GM23338 (cell line): Measurements from ENCODE around the gene LPP. TPM values are rescaled to one million over a fixed set of nuclear protein-coding genes. Genes with fewer than 3 reads are reported as not detected.

Experiments
- ATAC-seq: fragments of 200-7000 bp; cut with Tn5 transposase; 3 replicates; pipeline ENCODE4 v1.9.1; 2020
- DNase-seq: peaks from one replicate; pipeline ENCODE4 v3.0.0-alpha.2; 2015; ENCODE audit warnings: low spot score
- H2AFZ ChIP-seq: fragments of 200-600 bp; sonication (generic); 2 replicates; pipeline ENCODE4 v1.8.0; 2016; ENCODE audit warnings: antibody characterized with exemption, mild to moderate bottlenecking, moderate library complexity
- H3F3A ChIP-seq: fragments of 200-600 bp; sonication (generic); replicated peaks from 2 replicates; pipeline ENCODE4 v1.8.0; 2017; ENCODE audit warnings: antibody characterized with exemption, mixed run types, low read depth
- H3K27ac ChIP-seq: fragments of 200-600 bp; sonication (generic); 2 replicates; pipeline ENCODE4 v1.6.1; 2016; ENCODE audit warnings: low read depth
- H3K27me3 ChIP-seq: fragments of 200-600 bp; sonication (generic); 2 replicates; pipeline ENCODE4 v1.8.0; 2016; ENCODE audit warnings: mild to moderate bottlenecking, mixed run types, moderate library complexity; ENCODE audit not compliant: insufficient read depth
- H3K36me3 ChIP-seq: fragments of 200-600 bp; sonication (generic); 2 replicates; pipeline ENCODE4 v1.8.0; 2016; ENCODE audit warnings: mild to moderate bottlenecking; ENCODE audit not compliant: insufficient read depth
- H3K4me1 ChIP-seq: fragments of 200-600 bp; sonication (generic); 2 replicates; pipeline ENCODE4 v1.8.0; 2016; ENCODE audit warnings: mild to moderate bottlenecking, moderate library complexity; ENCODE audit not compliant: insufficient read depth
- H3K4me2 ChIP-seq: fragments of 200-600 bp; sonication (generic); 2 replicates; pipeline ENCODE4 v1.7.1; 2017; ENCODE audit warnings: mixed run types
- H3K4me3 ChIP-seq: fragments of 200-600 bp; sonication (generic); 2 replicates; pipeline ENCODE4 v1.6.1; 2016; ENCODE audit warnings: mixed run types
- H3K79me2 ChIP-seq: fragments of 200-600 bp; sonication (generic); replicated peaks from 2 replicates; pipeline ENCODE4 v1.8.0; 2017; ENCODE audit warnings: mild to moderate bottlenecking; ENCODE audit not compliant: insufficient read depth
- H3K9me2 ChIP-seq: fragments of 200-600 bp; sonication (generic); 2 replicates; pipeline ENCODE4 v1.8.0; 2017; ENCODE audit not compliant: insufficient read depth
- H4K20me1 ChIP-seq: fragments of 200-600 bp; sonication (generic); replicated peaks from 2 replicates; pipeline ENCODE4 v1.8.0; 2017; ENCODE audit warnings: mild to moderate bottlenecking; ENCODE audit not compliant: insufficient read depth
- H3K27ac Mint-ChIP-seq: 2 replicates; pipeline ENCODE4 v1.8.0; 2020; ENCODE audit warnings: inconsistent platforms, mild to moderate bottlenecking, moderate library complexity, mixed read lengths
- H3K27me3 Mint-ChIP-seq: 3 replicates; pipeline ENCODE4 v1.8.0; 2022; ENCODE audit warnings: low read depth, mild to moderate bottlenecking, moderate library complexity, mixed read lengths, inconsistent platforms; ENCODE audit not compliant: insufficient read depth, poor library complexity
- H3K36me3 Mint-ChIP-seq: 3 replicates; pipeline ENCODE4 v1.8.0; 2021; ENCODE audit warnings: low read depth, mild to moderate bottlenecking, inconsistent platforms, moderate library complexity, mixed read lengths
- H3K4me1 Mint-ChIP-seq: 3 replicates; pipeline ENCODE4 v1.8.0; 2020; ENCODE audit warnings: mild to moderate bottlenecking, inconsistent platforms, mixed read lengths
- H3K4me3 Mint-ChIP-seq: 3 replicates; pipeline ENCODE4 v1.8.0; 2021; ENCODE audit warnings: moderate library complexity, mild to moderate bottlenecking, inconsistent platforms, mixed read lengths
- H3K9me3 Mint-ChIP-seq: 3 replicates; pipeline ENCODE4 v1.8.0; 2020; ENCODE audit warnings: moderate library complexity, mild to moderate bottlenecking, inconsistent platforms, mixed read lengths
- CREB1 ChIP-seq: fragments of 250-450 bp; sonication (Bioruptor Pico); IDR thresholded peaks from 2 replicates; pipeline ENCODE4 v1.5.0; 2020; ENCODE audit warnings: low read depth, mild to moderate bottlenecking, moderate library complexity
- ETS1 ChIP-seq: IDR thresholded peaks from 2 replicates; pipeline ENCODE4 v1.6.1; 2016; ENCODE audit warnings: antibody characterized with exemption
- EZH2 ChIP-seq: fragments of 200-600 bp; sonication (generic); IDR thresholded peaks from one replicate; pipeline ENCODE4 v1.8.0; 2017; ENCODE audit warnings: antibody characterized with exemption, mild to moderate bottlenecking, low read depth; ENCODE audit not compliant: unreplicated experiment
- POLR2AphosphoS5 ChIP-seq: IDR thresholded peaks from 2 replicates; pipeline ENCODE4 v1.6.1; 2016; ENCODE audit warnings: antibody characterized with exemption, low read depth
- REST ChIP-seq: IDR thresholded peaks from one replicate; pipeline ENCODE4 v1.6.1; 2018; ENCODE audit warnings: antibody characterized with exemption; ENCODE audit not compliant: unreplicated experiment
- STAT1 ChIP-seq: IDR thresholded peaks from one replicate; pipeline ENCODE4 v1.6.1; 2016; ENCODE audit warnings: antibody characterized with exemption; ENCODE audit not compliant: unreplicated experiment
- ZNF331 ChIP-seq: fragments of 250-450 bp; sonication (Bioruptor Pico); IDR thresholded peaks from 2 replicates; pipeline ENCODE4 v1.5.0; 2020; ENCODE audit warnings: low read depth, mild to moderate bottlenecking, moderate library complexity
- polyA plus RNA-seq: library from polyadenylated mRNA; unstranded; fragments of >200 nt; fragmentation: Nextera tagmentation; extraction: Ambion mirVana; gene quantifications from 2 replicates; pipeline ENCODE4 v1.2.1, GENCODE V29; 2016
- total RNA-seq: library from RNA; depleted of rRNA; stranded (reverse); fragments of >200 nt; shearing (Covaris generic); gene quantifications from 2 replicates; pipeline ENCODE4 v1.2.3, GENCODE V29; 2014
- TF ChIP-seq, protein P1 (sequence below): fragments of 250-450 bp; sonication (Bioruptor Pico); IDR thresholded peaks from 2 replicates; pipeline ENCODE4 v1.5.0; 2020; ENCODE audit warnings: mild to moderate bottlenecking, moderate library complexity

LPP gene
- total and polyA plus RNA-seq, 2 experiments from 2014 or later: 23.0 to 35.2 TPM

DNA sequence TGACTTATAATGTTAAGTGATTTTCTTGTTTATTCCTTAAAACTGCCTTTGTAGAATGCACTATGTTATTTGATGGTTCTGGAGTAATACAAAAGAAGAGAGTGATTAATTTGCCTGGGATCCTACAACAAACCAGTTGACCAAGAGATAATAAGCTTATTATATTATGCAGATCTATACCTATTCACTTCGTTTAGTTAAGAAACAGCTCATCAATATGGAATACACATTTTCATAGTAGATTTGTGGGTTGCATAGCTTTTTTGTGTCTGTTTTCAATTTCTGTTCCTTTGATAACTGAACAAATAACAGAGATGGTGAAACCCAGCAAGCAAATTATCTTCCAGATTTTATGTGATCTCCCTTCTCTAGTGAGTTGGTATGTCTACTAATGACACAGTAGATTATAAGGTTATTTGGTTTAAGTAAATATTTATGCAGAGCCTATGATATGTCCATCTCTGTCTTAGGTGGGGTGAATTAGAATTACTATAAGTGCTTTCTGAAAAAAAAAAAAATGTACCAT lies 574.5 kb downstream of the LPP start:
- DNase-seq (no peak), ATAC-seq (no peak)
- Histone ChIP-seq H3K4me2 (no peak overlapping the region), H3K36me3 (no peaks in the 10 kb centered on the region), H2AFZ (no peak overlapping the region), H3K27ac (no peak overlapping the region), H3K9me2 (no peaks in the 10 kb centered on the region), H4K20me1 (no peaks in the 10 kb centered on the region), H3K4me3 (no peak overlapping the region), H3K79me2 (no peaks in the 10 kb centered on the region), H3K27me3 (no peaks in the 10 kb centered on the region), H3F3A (no peaks in the 10 kb centered on the region), H3K4me1 (no peaks in the 10 kb centered on the region)
- Mint-ChIP-seq H3K4me1 (no peaks in the 10 kb centered on the region), H3K36me3 (no peaks in the 10 kb centered on the region), H3K27ac (no peak overlapping the region), H3K27me3 (no peaks in the 10 kb centered on the region), H3K9me3 (no peaks in the 10 kb centered on the region), H3K4me3 (no peak overlapping the region)
- TF ChIP-seq STAT1 (no peak), ZNF331 (CRISPR knock-in tag) (no peak), CREB1 (CRISPR knock-in tag) (no peak), POLR2AphosphoS5 (no peak), ETS1 (no peak), REST (no peak), EZH2 (no peak)
- TF ChIP-seq, protein P1, sequence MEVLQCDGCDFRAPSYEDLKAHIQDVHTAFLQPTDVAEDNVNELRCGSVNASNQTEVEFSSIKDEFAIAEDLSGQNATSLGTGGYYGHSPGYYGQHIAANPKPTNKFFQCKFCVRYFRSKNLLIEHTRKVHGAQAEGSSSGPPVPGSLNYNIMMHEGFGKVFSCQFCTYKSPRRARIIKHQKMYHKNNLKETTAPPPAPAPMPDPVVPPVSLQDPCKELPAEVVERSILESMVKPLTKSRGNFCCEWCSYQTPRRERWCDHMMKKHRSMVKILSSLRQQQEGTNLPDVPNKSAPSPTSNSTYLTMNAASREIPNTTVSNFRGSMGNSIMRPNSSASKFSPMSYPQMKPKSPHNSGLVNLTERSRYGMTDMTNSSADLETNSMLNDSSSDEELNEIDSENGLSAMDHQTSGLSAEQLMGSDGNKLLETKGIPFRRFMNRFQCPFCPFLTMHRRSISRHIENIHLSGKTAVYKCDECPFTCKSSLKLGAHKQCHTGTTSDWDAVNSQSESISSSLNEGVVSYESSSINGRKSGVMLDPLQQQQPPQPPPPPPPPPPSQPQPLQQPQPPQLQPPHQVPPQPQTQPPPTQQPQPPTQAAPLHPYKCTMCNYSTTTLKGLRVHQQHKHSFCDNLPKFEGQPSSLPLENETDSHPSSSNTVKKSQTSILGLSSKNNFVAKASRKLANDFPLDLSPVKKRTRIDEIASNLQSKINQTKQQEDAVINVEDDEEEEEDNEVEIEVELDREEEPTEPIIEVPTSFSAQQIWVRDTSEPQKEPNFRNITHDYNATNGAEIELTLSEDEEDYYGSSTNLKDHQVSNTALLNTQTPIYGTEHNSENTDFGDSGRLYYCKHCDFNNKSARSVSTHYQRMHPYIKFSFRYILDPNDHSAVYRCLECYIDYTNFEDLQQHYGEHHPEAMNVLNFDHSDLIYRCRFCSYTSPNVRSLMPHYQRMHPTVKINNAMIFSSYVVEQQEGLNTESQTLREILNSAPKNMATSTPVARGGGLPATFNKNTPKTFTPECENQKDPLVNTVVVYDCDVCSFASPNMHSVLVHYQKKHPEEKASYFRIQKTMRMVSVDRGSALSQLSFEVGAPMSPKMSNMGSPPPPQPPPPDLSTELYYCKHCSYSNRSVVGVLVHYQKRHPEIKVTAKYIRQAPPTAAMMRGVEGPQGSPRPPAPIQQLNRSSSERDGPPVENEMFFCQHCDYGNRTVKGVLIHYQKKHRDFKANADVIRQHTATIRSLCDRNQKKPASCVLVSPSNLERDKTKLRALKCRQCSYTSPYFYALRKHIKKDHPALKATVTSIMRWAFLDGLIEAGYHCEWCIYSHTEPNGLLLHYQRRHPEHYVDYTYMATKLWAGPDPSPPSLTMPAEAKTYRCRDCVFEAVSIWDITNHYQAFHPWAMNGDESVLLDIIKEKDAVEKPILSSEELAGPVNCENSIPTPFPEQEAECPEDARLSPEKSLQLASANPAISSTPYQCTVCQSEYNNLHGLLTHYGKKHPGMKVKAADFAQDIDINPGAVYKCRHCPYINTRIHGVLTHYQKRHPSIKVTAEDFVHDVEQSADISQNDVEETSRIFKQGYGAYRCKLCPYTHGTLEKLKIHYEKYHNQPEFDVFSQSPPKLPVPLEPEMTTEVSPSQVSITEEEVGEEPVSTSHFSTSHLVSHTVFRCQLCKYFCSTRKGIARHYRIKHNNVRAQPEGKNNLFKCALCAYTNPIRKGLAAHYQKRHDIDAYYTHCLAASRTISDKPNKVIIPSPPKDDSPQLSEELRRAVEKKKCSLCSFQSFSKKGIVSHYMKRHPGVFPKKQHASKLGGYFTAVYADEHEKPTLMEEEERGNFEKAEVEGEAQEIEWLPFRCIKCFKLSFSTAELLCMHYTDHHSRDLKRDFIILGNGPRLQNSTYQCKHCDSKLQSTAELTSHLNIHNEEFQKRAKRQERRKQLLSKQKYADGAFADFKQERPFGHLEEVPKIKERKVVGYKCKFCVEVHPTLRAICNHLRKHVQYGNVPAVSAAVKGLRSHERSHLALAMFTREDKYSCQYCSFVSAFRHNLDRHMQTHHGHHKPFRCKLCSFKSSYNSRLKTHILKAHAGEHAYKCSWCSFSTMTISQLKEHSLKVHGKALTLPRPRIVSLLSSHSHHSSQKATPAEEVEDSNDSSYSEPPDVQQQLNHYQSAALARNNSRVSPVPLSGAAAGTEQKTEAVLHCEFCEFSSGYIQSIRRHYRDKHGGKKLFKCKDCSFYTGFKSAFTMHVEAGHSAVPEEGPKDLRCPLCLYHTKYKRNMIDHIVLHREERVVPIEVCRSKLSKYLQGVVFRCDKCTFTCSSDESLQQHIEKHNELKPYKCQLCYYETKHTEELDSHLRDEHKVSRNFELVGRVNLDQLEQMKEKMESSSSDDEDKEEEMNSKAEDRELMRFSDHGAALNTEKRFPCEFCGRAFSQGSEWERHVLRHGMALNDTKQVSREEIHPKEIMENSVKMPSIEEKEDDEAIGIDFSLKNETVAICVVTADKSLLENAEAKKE: no peak
